ENCODE measurements around the gene TBXAS1. TPM values are rescaled to one million over a fixed set of nuclear protein-coding genes. Genes with fewer than 3 reads are reported as not detected.

TBXAS1 gene
- total and polyA plus RNA-seq, 2 experiments from 2014 or later, result 1.3 TPM; not detected in 1

- Mint-ChIP-seq H3K27me3 (ENCODE audit: insufficient read depth, low read depth, poor library complexity) (no peaks in the 10 kb centered on the region), H3K4me1 (no peaks in the 10 kb centered on the region), H3K4me3 (no peak overlapping the region), H3K36me3 (ENCODE audit: low read depth) (no peaks in the 10 kb centered on the region), H3K27ac (no peak overlapping the region), H3K9me3 (no peaks in the 10 kb centered on the region)
- TF ChIP-seq STAT1 (IDR thresholded peaks at IDR 0.05; ENCODE audit: unreplicated experiment), result no peak
- TF ChIP-seq CTCF (conservative IDR thresholded peaks at IDR 0.05; ENCODE audit: low read depth in 2 of 2), result no peak
- TF ChIP-seq, protein P1, sequence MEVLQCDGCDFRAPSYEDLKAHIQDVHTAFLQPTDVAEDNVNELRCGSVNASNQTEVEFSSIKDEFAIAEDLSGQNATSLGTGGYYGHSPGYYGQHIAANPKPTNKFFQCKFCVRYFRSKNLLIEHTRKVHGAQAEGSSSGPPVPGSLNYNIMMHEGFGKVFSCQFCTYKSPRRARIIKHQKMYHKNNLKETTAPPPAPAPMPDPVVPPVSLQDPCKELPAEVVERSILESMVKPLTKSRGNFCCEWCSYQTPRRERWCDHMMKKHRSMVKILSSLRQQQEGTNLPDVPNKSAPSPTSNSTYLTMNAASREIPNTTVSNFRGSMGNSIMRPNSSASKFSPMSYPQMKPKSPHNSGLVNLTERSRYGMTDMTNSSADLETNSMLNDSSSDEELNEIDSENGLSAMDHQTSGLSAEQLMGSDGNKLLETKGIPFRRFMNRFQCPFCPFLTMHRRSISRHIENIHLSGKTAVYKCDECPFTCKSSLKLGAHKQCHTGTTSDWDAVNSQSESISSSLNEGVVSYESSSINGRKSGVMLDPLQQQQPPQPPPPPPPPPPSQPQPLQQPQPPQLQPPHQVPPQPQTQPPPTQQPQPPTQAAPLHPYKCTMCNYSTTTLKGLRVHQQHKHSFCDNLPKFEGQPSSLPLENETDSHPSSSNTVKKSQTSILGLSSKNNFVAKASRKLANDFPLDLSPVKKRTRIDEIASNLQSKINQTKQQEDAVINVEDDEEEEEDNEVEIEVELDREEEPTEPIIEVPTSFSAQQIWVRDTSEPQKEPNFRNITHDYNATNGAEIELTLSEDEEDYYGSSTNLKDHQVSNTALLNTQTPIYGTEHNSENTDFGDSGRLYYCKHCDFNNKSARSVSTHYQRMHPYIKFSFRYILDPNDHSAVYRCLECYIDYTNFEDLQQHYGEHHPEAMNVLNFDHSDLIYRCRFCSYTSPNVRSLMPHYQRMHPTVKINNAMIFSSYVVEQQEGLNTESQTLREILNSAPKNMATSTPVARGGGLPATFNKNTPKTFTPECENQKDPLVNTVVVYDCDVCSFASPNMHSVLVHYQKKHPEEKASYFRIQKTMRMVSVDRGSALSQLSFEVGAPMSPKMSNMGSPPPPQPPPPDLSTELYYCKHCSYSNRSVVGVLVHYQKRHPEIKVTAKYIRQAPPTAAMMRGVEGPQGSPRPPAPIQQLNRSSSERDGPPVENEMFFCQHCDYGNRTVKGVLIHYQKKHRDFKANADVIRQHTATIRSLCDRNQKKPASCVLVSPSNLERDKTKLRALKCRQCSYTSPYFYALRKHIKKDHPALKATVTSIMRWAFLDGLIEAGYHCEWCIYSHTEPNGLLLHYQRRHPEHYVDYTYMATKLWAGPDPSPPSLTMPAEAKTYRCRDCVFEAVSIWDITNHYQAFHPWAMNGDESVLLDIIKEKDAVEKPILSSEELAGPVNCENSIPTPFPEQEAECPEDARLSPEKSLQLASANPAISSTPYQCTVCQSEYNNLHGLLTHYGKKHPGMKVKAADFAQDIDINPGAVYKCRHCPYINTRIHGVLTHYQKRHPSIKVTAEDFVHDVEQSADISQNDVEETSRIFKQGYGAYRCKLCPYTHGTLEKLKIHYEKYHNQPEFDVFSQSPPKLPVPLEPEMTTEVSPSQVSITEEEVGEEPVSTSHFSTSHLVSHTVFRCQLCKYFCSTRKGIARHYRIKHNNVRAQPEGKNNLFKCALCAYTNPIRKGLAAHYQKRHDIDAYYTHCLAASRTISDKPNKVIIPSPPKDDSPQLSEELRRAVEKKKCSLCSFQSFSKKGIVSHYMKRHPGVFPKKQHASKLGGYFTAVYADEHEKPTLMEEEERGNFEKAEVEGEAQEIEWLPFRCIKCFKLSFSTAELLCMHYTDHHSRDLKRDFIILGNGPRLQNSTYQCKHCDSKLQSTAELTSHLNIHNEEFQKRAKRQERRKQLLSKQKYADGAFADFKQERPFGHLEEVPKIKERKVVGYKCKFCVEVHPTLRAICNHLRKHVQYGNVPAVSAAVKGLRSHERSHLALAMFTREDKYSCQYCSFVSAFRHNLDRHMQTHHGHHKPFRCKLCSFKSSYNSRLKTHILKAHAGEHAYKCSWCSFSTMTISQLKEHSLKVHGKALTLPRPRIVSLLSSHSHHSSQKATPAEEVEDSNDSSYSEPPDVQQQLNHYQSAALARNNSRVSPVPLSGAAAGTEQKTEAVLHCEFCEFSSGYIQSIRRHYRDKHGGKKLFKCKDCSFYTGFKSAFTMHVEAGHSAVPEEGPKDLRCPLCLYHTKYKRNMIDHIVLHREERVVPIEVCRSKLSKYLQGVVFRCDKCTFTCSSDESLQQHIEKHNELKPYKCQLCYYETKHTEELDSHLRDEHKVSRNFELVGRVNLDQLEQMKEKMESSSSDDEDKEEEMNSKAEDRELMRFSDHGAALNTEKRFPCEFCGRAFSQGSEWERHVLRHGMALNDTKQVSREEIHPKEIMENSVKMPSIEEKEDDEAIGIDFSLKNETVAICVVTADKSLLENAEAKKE (CRISPR knock-in tag; IDR thresholded peaks at IDR 0.05), result no peak
- TF ChIP-seq NANOG (IDR thresholded peaks at IDR 0.05; ENCODE audit: borderline replicate concordance), result no peak
- no peak for TF ChIP-seq ZNF331 (CRISPR knock-in tag; IDR thresholded peaks at IDR 0.05; ENCODE audit: low read depth)
- no peak for TF ChIP-seq CREB1 (CRISPR knock-in tag; IDR thresholded peaks at IDR 0.05; ENCODE audit: low read depth)
- no peak for TF ChIP-seq POLR2AphosphoS5 (IDR thresholded peaks at IDR 0.05; ENCODE audit: low read depth)
- H3K4me1 ChIP-seq (ENCODE audit: insufficient read depth), result no peaks in the 10 kb centered on the region
- H3K9me2 ChIP-seq (ENCODE audit: insufficient read depth), result no peaks in the 10 kb centered on the region
- H3K27me3 ChIP-seq (ENCODE audit: insufficient read depth), result no peaks in the 10 kb centered on the region
- H3K27ac ChIP-seq (ENCODE audit: low read depth), result no peak overlapping the region
- no peak overlapping the region for H2AFZ ChIP-seq
- no peaks in the 10 kb centered on the region for H4K20me1 ChIP-seq (replicated peaks; ENCODE audit: insufficient read depth)
- H3K4me3 ChIP-seq, result no peak overlapping the region
- no peak overlapping the region for H3K4me2 ChIP-seq
- ATAC-seq (no peak), DNase-seq (ENCODE audit: low spot score) (no peak)
- H3F3A ChIP-seq (replicated peaks; ENCODE audit: low read depth), result no peaks in the 10 kb centered on the region
- no peaks in the 10 kb centered on the region for H3K79me2 ChIP-seq (replicated peaks; ENCODE audit: insufficient read depth)
- no peaks in the 10 kb centered on the region for H3K36me3 ChIP-seq (ENCODE audit: insufficient read depth)
These were observed 198.8 kb downstream of the TBXAS1 start for GRCh38 chr7:140027858-140028257.
